Smooth muscle cell of the brain vasculature (primary cell): Measurements from ENCODE around the gene RUNX1.
A peak's percentile ranks its signal among the peaks of the same experiment; 100 is the strongest.

Source experiments
- DNase-seq: peaks from one replicate; pipeline ENCODE4 v3.0.0-alpha.2; 2012; ENCODE audit warnings: low read depth, low spot score

RUNX1 gene

GRCh38 chr21:34850166-34850690 is 198.9 kb downstream of the RUNX1 start:
- no peak for DNase-seq

GRCh38 chr21:34846601-34847112 is 202.4 kb downstream of the RUNX1 start:
- DNase-seq, result no peak

- peak; percentile 67 for DNase-seq
Observed at GRCh38 chr21:34845521-34846451, 203.3 kb downstream of the RUNX1 start.

GRCh38 chr21:34844924-34845238 is 204.2 kb downstream of the RUNX1 start:
- no peak for DNase-seq

- DNase-seq, result no peak
Observed at GRCh38 chr21:34844013-34844923, 204.8 kb downstream of the RUNX1 start.

GRCh38 chr21:34843562-34843961 is 205.5 kb downstream of the RUNX1 start:
- no peak for DNase-seq

GRCh38 chr21:34841154-34841553 is 207.9 kb downstream of the RUNX1 start:
- no peak for DNase-seq

GRCh38 chr21:34840693-34841092 is 208.4 kb downstream of the RUNX1 start:
- DNase-seq, result no peak

GRCh38 chr21:34838956-34839820 is 209.9 kb downstream of the RUNX1 start:
- no peak for DNase-seq

- DNase-seq, result no peak
Observed at GRCh38 chr21:34836933-34837505, 212.1 kb downstream of the RUNX1 start.

- peak; percentile 99 for DNase-seq
Observed at GRCh38 chr21:34836103-34836932, 212.8 kb downstream of the RUNX1 start.

- DNase-seq, result no peak
Observed at GRCh38 chr21:34835526-34835925, 213.6 kb downstream of the RUNX1 start.

- DNase-seq, result no peak
Observed at GRCh38 chr21:34834852-34835501, 214.1 kb downstream of the RUNX1 start.

GRCh38 chr21:34834290-34834689 is 214.8 kb downstream of the RUNX1 start:
- no peak for DNase-seq

GRCh38 chr21:34833465-34833864 is 215.6 kb downstream of the RUNX1 start:
- DNase-seq, result no peak

GRCh38 chr21:34830386-34831170 is 218.5 kb downstream of the RUNX1 start:
- no peak for DNase-seq

- no peak for DNase-seq
Observed at GRCh38 chr21:34827445-34828235, 221.5 kb downstream of the RUNX1 start.

GRCh38 chr21:34826836-34827235 is 222.3 kb downstream of the RUNX1 start:
- no peak for DNase-seq
